Left cardiac atrium (tissue), 4 donors: ENCODE data around the gene LRRK2. TPM values are rescaled to one million over a fixed set of nuclear protein-coding genes. Genes with fewer than 3 reads are reported as not detected.
A peak's percentile ranks its signal among the peaks of the same experiment; 100 is the strongest.
"Not testable (repeated sequence)": the region's sequence is repeated elsewhere in the genome, so short reads cannot be mapped to it uniquely, and the experiment has no call there.

Experiments used
- ATAC-seq, 2 donors: fragments of 200-7000 bp; cut with Tn5 transposase; one replicate each; pipeline ENCODE4 v1.9.1; 2020; ENCODE audit warnings: mild to moderate bottlenecking in 2 of 2, moderate library complexity in 2 of 2
- DNase-seq: peaks from one replicate; pipeline ENCODE4 v3.0.0-alpha.2; 2020
- intact Hi-C, 2 donors: fragments of 100-400 bp; cut with DNase I; formaldehyde crosslinking; loops; one replicate each; pipeline versions ENCODE4 v1.14.1 to v1.15.1; 2022 to 2023
- total RNA-seq, 2 donors: library from RNA; stranded (reverse); fragmentation: NEBNext Ultra II Directional; extraction: Animal tissue kit (Norgen Biotek cat#: 25700); gene quantifications; one replicate each; pipeline ENCODE4 v1.2.1, GENCODE V29; 2021
- donor health status: DM: no; HTN: yes; CAD: no.
- donor health status: DM: no; HTN: yes; CAD: no; lungs with severe emphysema.
- donor health status: DM: yes; HTN: yes; CAD: no.
- donor health status: Dilated cardiomyopathy.

Gene LRRK2
- total RNA-seq, 2 donors from 2014 or later, result 7.7 to 11.0 TPM

- peak in 1 of 2 donors; percentile 47 for ATAC-seq
- intact Hi-C loops, result loop anchor here in 1 of 2 donors (5.0 kb wide), 1 partner anchor 47 kb away; no protein-coding TSS in a partner anchor
- no peak for DNase-seq
Observed at GRCh38 chr12:40208707-40209446, 15.9 kb upstream of the LRRK2 start.

GRCh38 chr12:40209886-40210285 lies 14.9 kb upstream of the LRRK2 start:
- intact Hi-C loops, result loop anchor here in 1 of 2 donors (5.0 kb wide), 1 partner anchor 48 kb away; no protein-coding TSS in a partner anchor
- DNase-seq, result no peak
- ATAC-seq, result no peak

GRCh38 chr12:40211186-40211585 lies 13.6 kb upstream of the LRRK2 start:
- ATAC-seq, intact Hi-C loops: not testable (repeated sequence)

GRCh38 chr12:40212566-40212965 lies 12.2 kb upstream of the LRRK2 start:
- intact Hi-C loops, result no loop called here
- ATAC-seq, result no peak
- no peak for DNase-seq

More at GRCh38 chr12:40211186-40211585, 13.6 kb upstream of the LRRK2 start:
- not testable (repeated sequence) for DNase-seq

GRCh38 chr12:40215982-40216381 lies 8.8 kb upstream of the LRRK2 start:
- no peak for DNase-seq
- intact Hi-C loops, result no loop called here
- no peak for ATAC-seq

- intact Hi-C loops, result no loop called here
- ATAC-seq, result no peak
Observed at GRCh38 chr12:40216516-40217288, 8.1 kb upstream of the LRRK2 start.

GRCh38 chr12:40219760-40220159 lies 5.0 kb upstream of the LRRK2 start:
- ATAC-seq (no peak), DNase-seq (no peak)
- intact Hi-C loops, result no loop called here

More at GRCh38 chr12:40216516-40217288, 8.1 kb upstream of the LRRK2 start:
- DNase-seq, result no peak

GRCh38 chr12:40222247-40222646 lies 2.5 kb upstream of the LRRK2 start:
- intact Hi-C loops, result no loop called here
- ATAC-seq (no peak), DNase-seq (no peak)

- DNase-seq, result no peak
- intact Hi-C loops, result no loop called here
- no peak for ATAC-seq
Observed at GRCh38 chr12:40223646-40224045, 1.2 kb upstream of the LRRK2 start.

GRCh38 chr12:40225337-40225983 lies 663 bp downstream of the LRRK2 start:
- no peak for DNase-seq

GRCh38 chr12:40225984-40226602 lies 1.3 kb downstream of the LRRK2 start:
- no peak for ATAC-seq
- DNase-seq, result no peak
- intact Hi-C loops, result no loop called here

More at GRCh38 chr12:40225337-40225983, 663 bp downstream of the LRRK2 start:
- intact Hi-C loops, result no loop called here
- peak in 1 of 2 donors; percentile 4 for ATAC-seq

- intact Hi-C loops, result no loop called here
- DNase-seq (peak; percentile 58), ATAC-seq (peak in 1 of 2 donors; percentile 70)
Observed at GRCh38 chr12:40226705-40227104, 1.9 kb downstream of the LRRK2 start.

- ATAC-seq (no peak), DNase-seq (no peak)
- intact Hi-C loops, result no loop called here
Observed at GRCh38 chr12:40227447-40227846, 2.6 kb downstream of the LRRK2 start.

- no peak for DNase-seq
- intact Hi-C loops, result no loop called here
- no peak for ATAC-seq
Observed at GRCh38 chr12:40228727-40229126, 3.9 kb downstream of the LRRK2 start.

- ATAC-seq (no peak), DNase-seq (no peak)
- intact Hi-C loops, result no loop called here
Observed at GRCh38 chr12:40229690-40230651, 5.2 kb downstream of the LRRK2 start.

- ATAC-seq (no peak), DNase-seq (no peak)
- intact Hi-C loops, result no loop called here
Observed at GRCh38 chr12:40232602-40233001, 7.8 kb downstream of the LRRK2 start.

- DNase-seq (no peak), ATAC-seq (no peak)
- intact Hi-C loops, result no loop called here
Observed at GRCh38 chr12:40233741-40234367, 9.1 kb downstream of the LRRK2 start.

GRCh38 chr12:40236357-40236850 lies 11.6 kb downstream of the LRRK2 start:
- no peak for ATAC-seq
- DNase-seq, result no peak
- intact Hi-C loops, result no loop called here
